RKO (cell line): ENCODE data around the gene SP2.
A peak's percentile ranks its signal among the peaks of the same experiment; 100 is the strongest.

ENCODE experiments used
- DNase-seq: peaks from one replicate; pipeline ENCODE4 v3.0.0-alpha.2; 2016; ENCODE audit warnings: low spot score

SP2 gene

DNA sequence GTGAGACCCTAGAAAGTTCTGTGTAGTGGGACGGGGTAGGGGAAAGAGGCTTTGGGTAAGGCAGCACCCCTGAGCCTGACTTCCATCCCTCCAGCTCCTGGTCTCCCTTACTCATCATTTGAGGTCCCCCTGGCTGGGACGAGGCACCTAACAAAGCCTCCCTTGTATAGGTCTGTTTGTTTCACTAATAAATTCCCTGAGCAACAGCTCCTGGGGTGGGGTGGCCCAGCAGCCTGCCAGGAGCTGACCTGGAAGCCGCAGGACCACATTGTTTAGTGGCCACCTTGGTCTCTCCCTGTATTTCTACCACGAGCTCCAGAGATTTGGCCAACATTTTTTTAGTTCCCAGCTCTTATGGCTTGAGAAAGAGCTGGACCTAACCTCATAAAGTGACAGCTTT, 54.4 kb downstream of the SP2 start:
- no peak for DNase-seq

DNA sequence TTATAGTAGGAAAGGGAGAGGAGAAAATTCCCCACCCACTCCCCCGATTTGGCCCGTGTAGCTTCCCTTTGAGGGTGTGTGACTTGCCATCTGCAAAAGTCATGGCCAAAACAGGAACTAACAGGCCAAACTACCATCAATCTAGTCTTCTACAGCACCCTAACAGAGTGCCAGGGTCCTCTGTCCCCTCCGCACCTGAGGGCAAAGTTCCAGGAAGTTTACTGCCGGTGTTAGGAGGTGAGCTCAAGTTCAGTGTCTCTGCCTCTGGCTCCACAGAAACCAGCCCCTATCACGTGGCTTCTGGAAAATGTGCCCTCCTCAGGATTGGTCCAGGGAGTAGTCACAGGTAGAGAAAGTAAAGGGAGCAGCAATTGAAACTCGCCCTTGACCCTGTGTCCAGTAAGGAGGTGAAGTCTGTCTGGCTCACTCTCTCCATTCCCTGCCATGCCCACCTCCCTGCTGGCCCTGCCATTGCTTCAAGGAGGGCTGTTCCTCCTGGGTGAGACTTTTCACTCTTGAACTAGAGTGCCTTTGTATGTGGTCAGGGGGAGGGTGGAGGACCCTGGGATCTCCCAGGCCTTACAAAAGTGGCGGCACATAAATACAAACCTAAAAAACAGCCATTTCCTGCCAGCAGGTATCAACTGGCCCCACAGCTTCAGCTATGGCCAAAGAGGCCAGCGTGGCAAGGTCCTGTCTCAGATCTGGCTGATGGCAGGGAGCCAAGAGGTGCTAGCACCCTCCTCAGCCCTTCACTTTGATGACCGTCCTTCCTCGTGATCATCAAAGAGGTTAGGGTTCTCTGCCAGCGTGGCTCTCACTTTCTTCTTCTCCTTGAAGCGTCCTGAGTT, 56.4 kb downstream of the SP2 start:
- DNase-seq = no peak

DNA sequence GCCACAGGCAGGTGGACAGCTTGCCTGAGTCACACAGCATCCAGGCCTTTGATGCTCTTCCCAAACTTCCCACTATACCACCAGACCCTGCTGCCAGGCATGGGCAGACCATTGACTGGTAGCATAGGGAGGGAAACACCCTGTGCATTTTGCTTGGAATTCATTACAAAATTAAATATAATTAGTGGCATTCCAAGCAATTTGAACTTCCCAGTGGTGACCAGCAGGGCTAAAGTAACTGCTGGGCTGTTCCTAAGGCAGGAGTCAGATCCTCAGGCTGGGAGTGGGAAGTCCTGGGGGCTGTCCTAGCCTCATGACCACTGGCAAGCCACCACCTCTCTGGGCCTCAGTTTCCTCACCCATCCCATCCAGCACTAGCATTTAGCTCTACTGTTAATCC, 57.9 kb downstream of the SP2 start:
- no peak for DNase-seq

DNA sequence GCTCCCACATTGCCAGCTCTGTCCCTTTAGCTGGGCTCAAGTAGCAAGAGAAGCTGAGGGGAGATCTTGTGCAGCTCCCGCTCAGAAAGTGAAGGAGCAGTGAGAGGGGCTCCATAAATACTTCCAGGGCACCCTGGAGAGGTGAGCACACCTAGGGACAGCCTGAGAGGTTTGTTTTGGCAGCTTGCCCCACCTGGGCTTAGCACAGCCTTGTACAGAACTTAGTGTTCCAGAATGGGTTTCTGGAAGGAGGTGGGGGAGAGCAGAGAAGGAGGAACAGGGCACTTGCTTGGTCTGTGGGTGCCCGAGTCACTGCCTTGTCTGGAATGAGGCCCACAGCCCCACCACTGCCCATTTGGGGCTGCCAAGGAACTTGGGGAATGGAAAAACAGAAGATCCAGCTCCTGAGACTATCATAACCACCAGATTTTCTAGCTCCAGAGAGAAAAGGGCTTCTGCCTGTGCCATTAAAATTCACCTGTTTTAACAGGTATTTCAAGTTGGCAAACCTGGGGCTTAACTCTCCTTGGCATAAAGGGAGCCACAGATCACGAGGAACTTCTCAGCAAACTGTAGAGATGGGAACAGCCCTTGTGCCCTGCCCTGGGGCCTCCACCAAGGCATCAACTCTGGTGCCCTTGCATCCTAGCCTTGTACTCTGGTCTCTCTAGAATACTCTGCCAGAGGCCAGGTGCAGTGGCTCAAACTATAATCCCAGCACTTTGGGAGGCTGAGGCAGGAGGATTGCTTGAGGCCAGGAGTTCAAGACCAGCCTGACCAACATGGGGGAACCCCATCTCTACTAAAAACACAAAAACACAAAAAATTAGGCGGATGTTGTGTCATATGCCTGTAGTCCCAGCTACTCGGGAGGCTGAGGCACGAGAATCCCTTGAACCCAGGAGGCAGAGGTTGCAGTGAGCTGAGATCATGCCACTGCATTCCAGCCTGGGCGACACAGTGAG, 59.7 kb downstream of the SP2 start:
- no peak for DNase-seq

DNA sequence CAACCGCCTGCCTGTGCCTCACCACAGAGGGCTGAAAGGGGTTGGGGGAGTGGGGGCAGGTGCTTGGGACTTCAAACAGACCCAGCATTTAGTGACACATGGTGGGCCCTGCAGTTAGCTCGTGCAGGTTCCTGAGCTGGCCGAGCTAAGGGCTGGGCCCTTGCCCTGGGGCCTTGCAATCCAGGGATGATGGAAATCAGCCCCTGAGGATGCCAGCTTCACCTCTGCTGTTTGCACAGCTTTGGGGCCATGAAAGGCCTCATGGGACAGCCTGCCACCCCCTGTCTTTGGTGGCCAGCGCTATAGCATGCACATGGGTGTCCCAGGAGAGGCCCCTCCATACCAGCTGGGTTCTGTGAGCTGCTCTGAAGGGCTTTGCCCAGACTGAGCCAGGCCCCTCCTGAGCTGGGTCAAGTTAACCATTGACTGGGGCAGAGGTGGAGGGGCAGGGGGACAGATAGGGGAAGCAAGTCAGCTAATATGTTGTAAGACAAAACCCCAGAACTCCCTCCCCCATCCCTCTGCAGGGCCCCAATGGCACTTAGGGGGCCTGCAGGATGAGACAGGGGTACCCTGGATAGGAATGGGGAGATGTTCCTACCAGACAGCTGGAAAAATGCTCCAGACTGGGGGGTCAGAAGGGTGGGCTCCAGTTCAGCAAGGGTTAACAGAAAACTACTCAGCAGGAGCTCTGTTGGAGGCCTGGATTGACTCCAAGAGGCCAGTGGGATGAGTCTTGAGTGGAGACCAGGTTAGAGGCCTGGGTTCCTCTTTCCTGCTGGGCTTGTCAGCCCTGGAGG, 61.0 kb downstream of the SP2 start:
- DNase-seq = no peak

DNA sequence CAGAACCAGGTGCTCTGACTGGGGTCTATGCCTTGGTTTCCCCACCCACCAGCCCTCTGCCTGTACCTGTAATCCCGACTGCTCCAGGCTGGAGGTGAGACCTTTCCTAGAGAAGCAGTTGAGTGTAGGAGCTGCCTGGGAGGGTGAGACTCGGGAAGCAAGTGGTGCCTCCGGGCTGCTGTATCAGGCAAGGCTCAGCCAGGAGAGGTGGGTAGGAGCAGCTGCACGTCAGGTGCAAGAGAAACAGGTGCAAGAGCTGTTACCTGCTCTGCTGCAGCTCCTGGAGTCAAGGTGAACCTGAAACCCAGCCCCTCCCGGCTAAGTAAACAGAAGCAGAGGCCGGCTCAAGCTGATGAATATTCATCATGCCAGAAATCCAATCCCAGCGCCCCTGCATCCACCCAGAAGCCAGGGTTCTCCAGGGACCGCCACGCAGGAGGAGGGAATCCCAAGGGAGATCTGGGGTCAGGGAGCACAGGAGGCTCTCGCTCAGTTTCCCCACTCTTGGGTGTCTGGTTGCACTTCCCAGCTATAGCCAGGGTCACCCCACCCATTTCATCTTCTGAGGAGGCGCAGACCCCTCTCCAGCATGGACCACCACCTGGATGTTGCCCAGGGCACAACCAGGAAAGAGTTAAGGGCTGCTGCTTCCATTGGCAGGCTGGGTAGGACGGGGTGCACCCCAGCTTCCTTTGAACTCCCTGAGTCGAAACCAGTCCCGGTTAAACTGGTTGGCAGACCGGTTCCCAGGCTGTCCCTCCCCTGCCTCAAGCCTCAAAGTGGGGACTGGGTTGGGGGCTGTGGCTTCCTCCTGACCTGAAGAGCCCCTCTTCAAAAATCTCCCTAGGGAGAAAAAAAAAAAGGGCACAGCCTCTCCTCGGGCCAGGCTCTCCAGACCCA, 61.8 kb downstream of the SP2 start, which contains the start of gene PRR15L:
TSS of gene PRR15L (minus strand) at position 293 of the 900 bp plus-strand sequence. CDS start 4,649 bp downstream, outside the sequence.
- no peak for DNase-seq

DNA sequence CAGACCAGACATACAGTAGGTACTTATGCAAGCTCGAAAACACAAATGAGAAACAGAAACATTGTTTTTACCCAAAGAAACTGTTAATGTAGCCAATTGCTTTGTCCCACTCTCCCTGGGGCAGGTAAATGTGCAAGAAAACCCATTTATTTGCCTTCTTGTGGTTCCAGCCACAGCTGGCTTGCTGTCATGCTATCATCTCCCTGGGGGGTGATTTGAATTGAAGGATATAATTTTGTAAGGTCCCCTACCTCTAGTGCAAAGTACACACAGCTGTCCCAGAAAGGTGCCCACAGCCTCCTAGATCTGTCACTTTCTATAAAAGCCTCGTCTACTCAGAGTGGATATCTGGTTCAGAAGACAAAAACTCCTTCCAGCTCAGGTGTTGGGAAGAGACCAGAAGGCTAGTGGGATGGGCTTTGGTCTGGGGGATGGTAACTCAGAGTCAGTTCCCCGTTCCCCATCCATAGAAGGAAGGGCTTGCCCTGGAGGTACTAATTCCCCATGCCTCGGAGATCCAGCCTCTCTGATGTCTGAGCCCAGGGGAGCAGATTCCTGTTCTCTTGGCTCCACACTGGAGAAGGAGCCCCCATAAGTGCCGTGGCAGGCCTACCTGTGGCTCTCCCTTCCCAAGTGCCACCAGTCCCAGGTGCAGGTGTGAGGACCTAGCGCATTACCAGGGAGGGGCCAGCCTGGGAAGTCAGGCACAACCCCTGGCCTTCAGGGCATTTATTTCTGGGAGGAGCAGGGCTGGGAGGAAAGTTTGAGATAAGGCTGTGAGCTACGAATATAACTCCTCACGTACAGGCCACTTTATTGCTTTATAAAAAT, 64.0 kb downstream of the SP2 start:
- no peak for DNase-seq

DNA sequence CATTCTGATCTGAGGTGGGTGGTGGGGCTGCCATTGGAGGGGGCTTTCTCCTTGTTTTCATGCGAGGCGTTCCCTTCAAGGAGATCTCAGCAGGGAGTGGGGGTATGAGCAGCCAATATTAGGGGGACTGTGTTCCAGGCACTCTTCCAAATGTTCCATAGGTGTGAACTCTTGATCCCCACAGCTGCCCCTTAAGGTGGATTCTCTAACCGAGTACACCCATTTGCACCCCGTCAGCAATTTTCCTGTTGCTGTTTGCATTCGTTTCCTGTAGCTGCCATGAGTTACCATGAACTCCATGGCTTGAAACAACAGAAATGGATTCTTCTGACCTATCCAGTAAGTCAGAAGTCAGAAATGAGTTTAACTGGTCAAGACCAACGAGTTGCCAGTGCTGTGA, 65.4 kb downstream of the SP2 start:
- DNase-seq = no peak

DNA sequence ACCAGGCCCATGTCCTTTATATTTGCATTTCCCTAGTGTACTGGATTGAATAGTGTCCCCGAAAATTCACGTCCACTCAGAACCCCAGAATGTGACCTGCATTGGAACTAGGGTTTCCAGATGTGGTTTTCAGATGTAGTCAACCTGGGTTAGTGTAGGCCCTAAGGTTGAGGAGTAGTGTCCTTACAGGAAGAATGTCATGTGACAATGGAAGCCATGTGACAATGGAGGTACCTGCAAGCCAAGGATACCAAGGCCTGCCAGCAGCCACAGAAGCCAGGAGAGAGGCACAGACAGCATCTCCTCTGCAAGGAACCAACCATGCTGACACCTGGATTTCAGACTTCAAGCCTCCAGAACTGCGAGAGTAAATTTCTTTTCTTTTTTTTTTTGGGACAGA, 66.9 kb downstream of the SP2 start:
- no peak for DNase-seq

DNA sequence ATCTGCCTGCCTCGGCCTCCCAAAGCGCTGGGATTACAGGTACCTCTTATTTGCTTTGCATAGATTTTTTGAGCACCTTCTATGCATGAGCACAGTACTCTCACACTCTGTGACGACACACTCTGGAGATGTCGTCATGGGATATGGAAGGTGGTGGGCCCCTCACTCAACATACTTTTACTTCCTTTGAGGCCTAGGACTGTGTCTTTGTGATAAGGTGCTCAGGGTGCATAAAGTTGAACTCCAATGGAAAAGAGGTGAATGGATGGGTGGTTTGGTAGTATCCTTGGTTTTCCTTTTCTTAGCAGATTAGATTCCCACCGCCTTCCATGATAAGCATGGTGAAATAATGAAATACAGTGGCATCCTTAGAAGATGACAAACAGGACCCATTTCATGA, 68.8 kb downstream of the SP2 start:
- no peak for DNase-seq

DNA sequence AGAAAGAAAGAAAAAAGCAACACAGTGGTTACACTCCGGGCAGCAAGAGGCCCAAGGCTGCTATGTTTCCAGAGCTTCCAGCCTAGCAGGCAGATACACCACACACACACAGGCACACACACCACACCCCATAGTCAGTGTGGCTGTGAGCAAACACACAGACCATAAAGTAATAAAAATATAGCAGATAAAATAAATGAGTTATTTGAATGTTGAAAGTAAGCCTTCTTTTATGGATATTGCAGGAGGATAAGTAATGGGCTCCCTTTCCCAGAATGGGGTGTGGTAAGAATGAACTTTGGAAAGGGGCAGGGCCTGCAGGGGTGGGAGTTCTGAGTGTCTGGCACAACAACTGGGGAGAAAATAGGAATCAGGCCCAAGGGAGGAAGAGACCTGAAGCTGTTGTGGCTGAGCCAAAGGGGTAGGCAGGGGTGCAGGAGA, 70.1 kb downstream of the SP2 start:
- DNase-seq = no peak

DNA sequence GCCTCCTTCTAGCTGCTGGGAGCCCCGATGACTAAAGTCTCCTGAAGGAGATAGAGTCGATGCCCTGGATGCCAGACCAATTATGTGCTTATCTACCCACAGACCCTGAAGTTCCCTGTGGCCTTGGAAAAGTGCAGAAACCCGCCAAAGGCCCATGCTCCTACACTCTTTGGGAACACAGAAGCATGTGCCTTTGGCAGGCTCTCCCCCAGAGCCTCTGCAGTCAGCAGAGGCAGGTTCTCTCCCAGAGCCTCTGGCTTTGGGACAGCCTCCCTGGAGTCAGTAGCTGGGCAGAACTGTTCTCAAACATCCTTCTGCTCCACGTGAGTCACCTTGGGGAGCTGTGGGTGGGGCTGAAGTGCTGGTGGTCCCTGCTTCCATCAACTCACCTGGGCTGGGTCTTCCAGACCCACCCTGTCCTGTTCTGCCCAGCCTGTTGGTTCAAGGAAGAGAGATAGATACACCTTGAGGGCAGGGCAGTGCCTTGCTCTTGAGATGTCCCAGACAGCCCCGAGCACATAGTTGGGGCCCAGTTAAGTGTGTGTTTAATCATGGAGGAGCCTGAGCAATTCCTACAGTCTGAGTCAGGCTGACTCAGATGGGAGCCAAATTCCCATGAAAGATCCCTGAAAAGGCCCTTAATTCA, 71.7 kb downstream of the SP2 start:
- peak; percentile 82 for DNase-seq

DNA sequence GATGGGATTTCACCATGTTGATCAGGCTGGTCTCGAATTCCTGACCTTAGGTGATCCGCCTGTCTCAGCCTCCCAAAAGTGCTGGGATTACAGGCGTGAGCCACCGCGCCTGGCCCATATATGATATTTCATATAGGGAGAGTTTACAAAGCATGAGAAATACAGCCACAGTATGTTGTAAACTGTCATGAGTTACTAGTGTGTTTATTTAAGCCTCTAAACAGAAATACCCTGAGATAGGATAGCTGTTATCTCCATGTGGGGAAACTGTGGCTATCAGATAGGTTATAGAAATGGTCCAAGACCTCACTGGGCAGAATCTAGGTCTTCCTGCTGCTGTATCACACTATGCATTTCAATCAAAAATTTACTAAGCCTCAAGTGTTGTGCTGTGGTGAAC, 72.8 kb downstream of the SP2 start:
- no peak for DNase-seq

DNA sequence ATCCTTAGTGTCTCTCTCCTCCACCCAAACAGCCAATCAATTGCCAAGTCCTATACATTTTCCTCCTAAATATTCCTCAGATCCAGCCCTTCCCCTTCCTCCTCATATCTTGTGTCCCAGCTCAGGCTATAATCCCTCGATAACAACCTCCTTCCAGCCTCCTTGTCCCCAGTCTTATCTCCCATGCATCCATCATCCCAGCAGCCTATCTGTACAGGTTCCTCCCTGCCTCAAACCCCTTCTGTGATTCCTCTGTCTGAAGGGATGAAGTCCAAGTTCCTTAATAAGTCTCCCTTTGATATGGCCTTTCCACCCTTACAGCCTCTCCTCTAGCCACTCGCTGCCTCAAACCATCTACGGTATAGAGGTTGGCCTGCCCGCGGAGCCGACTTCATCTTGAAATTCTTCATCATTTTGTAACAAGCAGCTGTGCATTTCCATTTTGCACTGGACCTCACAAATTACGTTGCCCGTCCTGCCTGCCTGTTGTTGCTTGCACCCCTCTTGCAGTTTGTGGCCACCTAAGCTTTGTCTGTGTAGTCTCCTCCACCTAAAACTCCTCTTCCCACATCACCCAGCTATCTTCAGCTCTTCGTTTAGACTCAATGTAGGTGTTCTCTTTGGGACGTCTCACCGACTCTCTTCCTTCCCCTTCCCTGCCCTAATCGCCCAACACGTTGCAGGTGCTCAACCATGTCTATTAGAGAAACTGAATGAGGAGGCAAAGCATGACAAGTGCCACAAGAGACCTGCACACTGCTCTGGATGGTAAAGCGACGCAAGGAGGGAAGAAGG, 74.1 kb downstream of the SP2 start:
- no peak for DNase-seq

DNA sequence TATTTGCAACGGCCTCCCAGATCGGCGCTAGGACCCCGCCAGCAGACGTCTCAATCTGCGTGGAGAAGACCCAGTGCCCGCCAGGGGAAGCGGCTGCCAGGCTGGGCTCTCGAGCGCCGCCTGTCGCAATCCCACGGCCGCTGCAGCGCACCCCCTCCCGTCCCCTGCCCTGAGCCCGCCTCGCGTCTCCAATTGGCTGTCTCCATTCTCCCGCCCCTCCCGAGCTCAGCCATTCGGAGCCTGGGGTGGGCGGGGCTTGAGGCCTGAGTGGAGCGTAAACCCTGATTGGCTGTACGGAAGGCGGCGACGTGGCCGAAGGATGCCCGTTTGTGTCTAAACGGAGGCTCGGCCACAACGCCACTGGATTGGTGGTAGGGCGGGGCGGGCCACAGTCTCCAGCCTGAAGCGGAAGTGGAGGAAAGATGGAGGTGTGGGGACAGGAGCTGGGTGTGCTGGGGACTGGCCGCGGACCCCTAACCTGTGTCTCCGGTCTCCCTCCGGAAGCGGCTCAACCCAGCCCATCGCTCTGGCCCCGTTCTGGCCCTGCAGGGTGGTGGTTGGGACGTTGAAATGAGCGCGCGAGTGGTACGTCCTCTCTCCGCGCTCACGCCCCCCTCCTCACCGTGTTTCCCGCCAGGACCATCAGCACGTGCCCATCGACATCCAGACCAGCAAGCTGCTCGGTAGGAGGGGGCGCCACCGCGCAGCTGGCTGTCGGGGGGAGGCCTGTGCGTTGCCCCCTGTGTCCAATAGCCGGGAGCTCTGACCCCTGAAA, 74.9 kb downstream of the SP2 start, which contains the start of gene CDK5RAP3:
TSS of gene CDK5RAP3 (plus strand) at position 389 of the 775 bp plus-strand sequence. CDS start at position 423, 34 bp downstream.
- peak; percentile 99 for DNase-seq

DNA sequence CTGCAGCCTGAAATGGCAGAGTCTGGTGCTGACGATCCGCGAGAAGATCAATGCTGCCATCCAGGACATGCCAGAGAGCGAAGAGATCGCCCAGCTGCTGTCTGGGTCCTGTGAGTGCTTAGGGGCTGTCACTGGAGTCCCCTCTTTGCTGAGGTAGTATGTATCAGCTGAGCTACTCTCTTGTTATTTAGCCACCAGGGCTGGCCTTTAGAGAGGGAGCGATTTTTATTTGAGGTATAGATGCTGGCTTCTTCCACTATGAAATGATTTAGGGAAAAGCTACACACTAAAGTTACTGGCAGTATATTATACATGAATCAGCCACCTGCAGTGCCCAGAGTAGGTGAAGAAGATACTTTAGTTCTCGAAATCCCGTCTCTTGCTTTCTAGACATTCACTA, 77.5 kb downstream of the SP2 start:
- peak; percentile 77 for DNase-seq

DNA sequence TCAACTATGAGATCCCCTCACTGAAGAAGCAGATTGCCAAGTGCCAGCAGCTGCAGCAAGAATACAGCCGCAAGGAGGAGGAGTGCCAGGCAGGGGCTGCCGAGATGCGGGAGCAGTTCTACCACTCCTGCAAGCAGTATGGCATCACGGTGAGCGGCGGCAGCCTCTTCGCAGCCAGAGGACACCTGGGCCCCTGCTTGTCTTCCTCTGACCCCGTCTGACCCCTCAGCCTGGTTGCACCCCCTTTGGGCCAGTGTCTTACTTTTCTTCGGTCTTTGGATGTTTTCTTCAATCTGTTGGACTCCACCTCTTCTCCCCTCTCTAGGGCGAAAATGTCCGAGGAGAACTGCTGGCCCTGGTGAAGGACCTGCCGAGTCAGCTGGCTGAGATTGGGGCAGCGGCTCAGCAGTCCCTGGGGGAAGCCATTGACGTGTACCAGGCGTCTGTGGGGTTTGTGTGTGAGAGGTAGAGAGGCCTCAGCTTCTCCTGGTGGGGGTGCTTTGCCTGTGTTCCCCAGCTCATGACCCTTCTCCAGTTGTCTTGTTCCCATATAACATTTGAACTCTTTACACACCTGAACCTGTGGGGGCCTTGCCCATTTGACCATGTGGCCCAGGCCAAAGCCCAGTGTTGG, 79.3 kb downstream of the SP2 start:
- no peak for DNase-seq
